OCI-LY7 (cell line): ENCODE data around the gene PRICKLE2.

Experiments
- EZH2phosphoT487 ChIP-seq: fragments of 200-600 bp; sonication (generic); IDR thresholded peaks from 2 replicates; pipeline ENCODE4 v1.6.1; 2018; ENCODE audit warnings: low read depth, borderline replicate concordance, mild to moderate bottlenecking, mixed run types, antibody characterized with exemption, low read length, moderate library complexity, mixed read lengths
- TF ChIP-seq, protein P1 (sequence below): fragments of 200-600 bp; sonication (generic); conservative IDR thresholded peaks from 2 replicates; pipeline ENCODE4 v1.5.1; 2014; ENCODE audit warnings: mild to moderate bottlenecking, antibody characterized with exemption, low read length, moderate library complexity, mixed read lengths

DNA sequence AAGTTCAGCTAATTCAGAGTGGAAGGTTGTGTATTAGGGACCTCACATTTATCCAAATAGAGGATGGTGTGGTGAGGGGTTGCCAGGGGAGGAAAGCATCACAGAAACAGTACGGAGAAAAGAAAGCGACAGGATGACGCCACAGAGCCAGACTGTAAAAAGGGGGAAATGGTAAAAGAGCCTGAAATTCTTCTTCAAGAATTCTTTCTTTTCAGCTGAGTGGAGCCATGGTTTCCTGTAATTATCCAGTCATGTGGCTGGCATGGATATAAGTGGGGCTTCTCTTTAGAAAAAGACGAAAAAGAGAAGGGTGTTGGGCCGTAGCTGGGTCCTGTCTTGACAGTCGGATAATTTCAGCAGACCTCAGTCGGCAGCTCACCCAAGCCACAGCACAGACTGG, 177.5 kb downstream of the PRICKLE2 start:
- TF ChIP-seq, protein P1, sequence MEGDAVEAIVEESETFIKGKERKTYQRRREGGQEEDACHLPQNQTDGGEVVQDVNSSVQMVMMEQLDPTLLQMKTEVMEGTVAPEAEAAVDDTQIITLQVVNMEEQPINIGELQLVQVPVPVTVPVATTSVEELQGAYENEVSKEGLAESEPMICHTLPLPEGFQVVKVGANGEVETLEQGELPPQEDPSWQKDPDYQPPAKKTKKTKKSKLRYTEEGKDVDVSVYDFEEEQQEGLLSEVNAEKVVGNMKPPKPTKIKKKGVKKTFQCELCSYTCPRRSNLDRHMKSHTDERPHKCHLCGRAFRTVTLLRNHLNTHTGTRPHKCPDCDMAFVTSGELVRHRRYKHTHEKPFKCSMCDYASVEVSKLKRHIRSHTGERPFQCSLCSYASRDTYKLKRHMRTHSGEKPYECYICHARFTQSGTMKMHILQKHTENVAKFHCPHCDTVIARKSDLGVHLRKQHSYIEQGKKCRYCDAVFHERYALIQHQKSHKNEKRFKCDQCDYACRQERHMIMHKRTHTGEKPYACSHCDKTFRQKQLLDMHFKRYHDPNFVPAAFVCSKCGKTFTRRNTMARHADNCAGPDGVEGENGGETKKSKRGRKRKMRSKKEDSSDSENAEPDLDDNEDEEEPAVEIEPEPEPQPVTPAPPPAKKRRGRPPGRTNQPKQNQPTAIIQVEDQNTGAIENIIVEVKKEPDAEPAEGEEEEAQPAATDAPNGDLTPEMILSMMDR = no peak
- no peak for TF ChIP-seq EZH2phosphoT487
